Colonic mucosa (tissue), 4 donors: Measurements from ENCODE around the gene C9orf78. TPM values are rescaled to one million over a fixed set of nuclear protein-coding genes. Genes with fewer than 3 reads are reported as not detected.
A peak's percentile ranks its signal among the peaks of the same experiment; 100 is the strongest.
"Not testable (repeated sequence)": the region's sequence is repeated elsewhere in the genome, so short reads cannot be mapped to it uniquely, and the experiment has no call there.

ENCODE experiments used
- DNase-seq: peaks from one replicate; pipeline ENCODE4 v3.0.0-alpha.2; 2020
- H3K27ac ChIP-seq: fragments of 200-600 bp; one replicate; pipeline ENCODE4 v1.8.0; 2021
- H3K27me3 ChIP-seq: fragments of 200-600 bp; one replicate; pipeline ENCODE4 v1.8.0; 2021
- H3K36me3 ChIP-seq: fragments of 200-600 bp; one replicate; pipeline ENCODE4 v1.8.0; 2021
- H3K4me1 ChIP-seq: fragments of 200-600 bp; one replicate; pipeline ENCODE4 v1.8.0; 2021; ENCODE audit warnings: mild to moderate bottlenecking
- H3K4me3 ChIP-seq: fragments of 200-600 bp; one replicate; pipeline ENCODE4 v1.8.0; 2021
- H3K9ac ChIP-seq, 2 donors: one replicate each; pipeline ENCODE4 v1.7.0; 2013; ENCODE audit warnings: control low read depth in 2 of 2, low read depth in 2 of 2, low read length in 2 of 2
- H3K9me3 ChIP-seq: fragments of 200-600 bp; one replicate; pipeline ENCODE4 v1.8.0; 2021
- intact Hi-C: fragments of 100-400 bp; cut with DNase I; formaldehyde crosslinking; loops from one replicate; pipeline ENCODE4 v1.14.1; 2022
- total RNA-seq, 2 donors: library from RNA; stranded (reverse); fragmentation: NEBNext Ultra II Directional in 1 of 2; extraction: Animal tissue kit (Norgen Biotek cat#: 25700) in 1 of 2; gene quantifications; one replicate each; pipeline ENCODE4 v1.2.1, GENCODE V29; 2021
- TF ChIP-seq, protein P1 (sequence below): fragments of 200-600 bp; IDR thresholded peaks from one replicate; pipeline ENCODE4 v1.8.0; 2022; ENCODE audit warnings: antibody characterized with exemption, mild to moderate bottlenecking
- donor health status: healthy.
- donor health status: DM: no; HTN: no; CAD: no.
- donor health status: DM: no; HTN: no; CAD: no.

The C9orf78 gene
- total RNA-seq, 2 donors from 2014 or later = 38.7 to 45.5 TPM

DNA sequence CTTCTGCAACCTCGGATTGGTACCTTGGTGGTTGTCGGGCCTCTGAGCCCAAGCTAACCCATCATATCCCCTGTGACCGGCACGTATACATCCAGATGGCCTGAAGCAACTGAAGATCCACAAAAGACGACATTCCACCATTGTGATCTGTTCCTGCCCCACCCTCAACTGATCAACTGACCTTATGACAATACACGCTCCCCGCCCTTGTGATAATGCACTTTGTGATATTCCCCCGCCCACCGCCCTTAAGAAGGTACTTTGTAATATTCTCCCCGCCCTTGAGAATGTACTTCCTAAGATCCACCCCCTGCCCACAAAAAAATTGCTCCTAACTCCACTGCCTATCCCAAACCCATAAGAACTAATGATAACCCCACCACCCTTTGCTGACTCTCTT, 48.6 kb downstream of the C9orf78 start:
- no peaks in the 10 kb centered on the region for H3K27me3 ChIP-seq
- no peaks in the 10 kb centered on the region for H3K4me1 ChIP-seq
- no peaks in the 10 kb centered on the region for H3K9me3 ChIP-seq
- H3K27ac ChIP-seq = no peak overlapping the region
- TF ChIP-seq, protein P1, sequence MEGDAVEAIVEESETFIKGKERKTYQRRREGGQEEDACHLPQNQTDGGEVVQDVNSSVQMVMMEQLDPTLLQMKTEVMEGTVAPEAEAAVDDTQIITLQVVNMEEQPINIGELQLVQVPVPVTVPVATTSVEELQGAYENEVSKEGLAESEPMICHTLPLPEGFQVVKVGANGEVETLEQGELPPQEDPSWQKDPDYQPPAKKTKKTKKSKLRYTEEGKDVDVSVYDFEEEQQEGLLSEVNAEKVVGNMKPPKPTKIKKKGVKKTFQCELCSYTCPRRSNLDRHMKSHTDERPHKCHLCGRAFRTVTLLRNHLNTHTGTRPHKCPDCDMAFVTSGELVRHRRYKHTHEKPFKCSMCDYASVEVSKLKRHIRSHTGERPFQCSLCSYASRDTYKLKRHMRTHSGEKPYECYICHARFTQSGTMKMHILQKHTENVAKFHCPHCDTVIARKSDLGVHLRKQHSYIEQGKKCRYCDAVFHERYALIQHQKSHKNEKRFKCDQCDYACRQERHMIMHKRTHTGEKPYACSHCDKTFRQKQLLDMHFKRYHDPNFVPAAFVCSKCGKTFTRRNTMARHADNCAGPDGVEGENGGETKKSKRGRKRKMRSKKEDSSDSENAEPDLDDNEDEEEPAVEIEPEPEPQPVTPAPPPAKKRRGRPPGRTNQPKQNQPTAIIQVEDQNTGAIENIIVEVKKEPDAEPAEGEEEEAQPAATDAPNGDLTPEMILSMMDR = no peak
- no peaks in the 10 kb centered on the region for H3K36me3 ChIP-seq
- DNase-seq = no peak
- H3K9ac ChIP-seq = no peak overlapping the region
- no peak overlapping the region for H3K4me3 ChIP-seq
- intact Hi-C loops = loop anchor here (5.0 kb wide), 2 partner anchors 649 to 779 kb away; no protein-coding TSS in a partner anchor

DNA sequence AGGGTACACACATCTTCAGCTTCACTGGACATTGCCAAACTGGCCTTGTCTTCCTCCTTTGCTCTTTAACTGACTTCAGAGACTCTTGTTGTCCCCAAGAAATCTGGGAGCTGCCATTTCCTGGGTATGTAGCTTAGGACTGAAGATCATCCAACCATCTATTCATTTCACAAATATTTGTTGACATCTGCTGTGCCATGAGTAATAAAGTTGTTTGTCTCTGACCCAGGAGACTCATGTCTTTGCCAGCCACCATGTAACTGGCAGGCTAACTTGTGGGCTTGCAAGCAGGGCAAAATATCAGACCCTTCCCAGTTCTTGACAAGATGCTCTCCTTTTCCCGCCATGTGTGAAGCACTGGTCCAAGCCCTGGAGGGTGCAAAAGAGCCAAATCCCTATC, 49.2 kb downstream of the C9orf78 start:
- H3K36me3 ChIP-seq = no peaks in the 10 kb centered on the region
- no peak overlapping the region for H3K4me3 ChIP-seq
- H3K4me1 ChIP-seq = no peaks in the 10 kb centered on the region
- no peak for DNase-seq
- H3K27ac ChIP-seq = no peak overlapping the region
- H3K9ac ChIP-seq = no peak overlapping the region
- TF ChIP-seq, protein P1 = no peak
- H3K27me3 ChIP-seq = no peaks in the 10 kb centered on the region
- H3K9me3 ChIP-seq = no peaks in the 10 kb centered on the region
- intact Hi-C loops = loop anchor here (5.0 kb wide), 2 partner anchors 649 to 779 kb away; no protein-coding TSS in a partner anchor

DNA sequence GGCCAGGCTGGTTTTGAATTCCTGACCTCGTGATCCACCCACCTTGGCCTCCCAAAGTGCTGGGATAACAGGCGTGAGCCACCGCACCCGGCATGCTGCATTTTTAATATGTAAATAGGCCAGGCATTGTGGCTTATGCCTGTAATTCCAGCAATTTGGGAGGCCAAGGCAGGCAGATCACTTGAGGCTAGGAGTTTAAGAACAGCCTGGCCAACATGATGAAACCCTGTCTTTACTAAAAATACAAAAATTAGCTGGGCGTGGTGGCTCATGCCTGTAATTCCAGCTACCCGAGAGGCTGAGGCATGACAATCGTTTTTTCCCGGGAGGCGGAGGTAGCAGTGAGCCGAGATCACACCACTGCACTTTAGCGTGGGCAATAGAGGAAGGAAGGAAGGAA, 50.1 kb downstream of the C9orf78 start:
- intact Hi-C loops = loop anchor here (5.0 kb wide), 2 partner anchors 648 to 778 kb away; no protein-coding TSS in a partner anchor
- not testable (repeated sequence) for H3K9ac ChIP-seq, H3K4me1 ChIP-seq, H3K4me3 ChIP-seq, H3K27ac ChIP-seq, DNase-seq, H3K36me3 ChIP-seq, H3K27me3 ChIP-seq, H3K9me3 ChIP-seq

DNA sequence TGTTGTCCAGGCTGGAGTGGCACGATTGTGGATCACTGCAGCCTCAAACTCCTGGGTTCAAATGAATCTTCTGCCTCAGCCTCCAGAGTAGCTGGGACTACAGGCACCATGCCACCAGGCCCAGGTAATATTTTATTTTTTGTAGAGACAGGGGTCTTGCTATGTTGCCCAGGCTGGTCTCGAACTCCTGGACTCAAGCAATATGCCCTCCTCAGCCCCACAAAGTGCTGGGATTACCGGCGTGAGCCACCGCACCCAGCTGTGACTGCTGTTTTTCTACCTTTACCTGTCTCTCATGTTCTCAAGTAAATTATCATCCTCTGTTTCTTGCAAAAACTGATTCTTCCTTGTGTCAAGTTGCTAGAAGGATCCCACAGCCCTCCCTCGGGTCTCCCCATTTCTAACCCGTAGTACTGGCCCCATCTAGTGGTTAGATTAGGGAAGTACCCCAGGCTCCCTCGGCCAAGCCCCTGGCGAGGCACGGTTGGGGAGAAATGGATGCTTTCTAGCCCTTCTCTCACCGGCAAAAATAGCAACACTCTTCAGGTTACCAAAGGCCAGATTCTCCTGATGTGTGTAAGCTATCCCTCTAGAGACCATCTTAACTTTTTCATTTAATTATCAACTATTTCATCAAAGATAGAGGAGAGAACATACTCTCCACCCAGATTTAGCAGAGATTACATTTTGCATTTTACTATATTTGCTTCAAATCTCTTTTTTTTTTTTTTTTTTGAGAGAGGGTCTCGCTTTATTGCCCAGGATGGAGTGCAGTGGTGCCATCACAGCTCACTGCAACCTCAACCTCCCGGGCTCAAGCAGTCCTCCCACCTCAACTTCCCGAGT, 51.3 kb downstream of the C9orf78 start:
- H3K4me3 ChIP-seq = no peak overlapping the region
- no peaks in the 10 kb centered on the region for H3K27me3 ChIP-seq
- DNase-seq = peak; percentile 79
- no peak overlapping the region for H3K27ac ChIP-seq
- no peaks in the 10 kb centered on the region for H3K4me1 ChIP-seq
- intact Hi-C loops = loop anchor here (2.0 kb wide), 2 partner anchors 45 to 141 kb away; partner anchors contain the start of gene ASB6
- no peaks in the 10 kb centered on the region for H3K36me3 ChIP-seq
- H3K9ac ChIP-seq = no peak overlapping the region
- TF ChIP-seq, protein P1 = peak; percentile 91
- no peaks in the 10 kb centered on the region for H3K9me3 ChIP-seq

DNA sequence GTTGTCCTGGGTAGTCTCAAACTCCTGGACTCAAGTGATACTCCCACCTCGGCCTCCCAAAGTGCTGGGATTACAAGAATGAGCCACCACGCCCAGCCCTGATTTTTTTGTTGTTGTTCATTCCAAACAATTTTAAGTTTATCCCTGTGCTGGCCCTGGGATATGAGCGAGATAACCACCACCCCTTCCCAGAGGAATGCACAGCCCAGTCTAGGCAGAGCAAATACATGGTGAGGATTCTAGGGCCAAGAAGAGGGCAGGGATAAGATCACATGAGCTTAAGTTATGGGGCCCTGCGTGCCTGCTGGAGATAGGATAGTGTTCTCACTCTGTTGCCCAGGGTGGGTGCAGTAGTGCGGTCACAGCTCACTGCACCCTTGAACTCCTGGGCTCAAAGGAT, 53.1 kb downstream of the C9orf78 start:
- intact Hi-C loops = loop anchor here (2.0 kb wide), 2 partner anchors 43 to 139 kb away; partner anchors contain the start of gene ASB6
- no peak for DNase-seq
- Histone ChIP-seq H3K36me3 (no peaks in the 10 kb centered on the region), H3K4me3 (no peak overlapping the region), H3K4me1 (no peaks in the 10 kb centered on the region), H3K9me3 (no peaks in the 10 kb centered on the region), H3K9ac (no peak overlapping the region), H3K27me3 (no peaks in the 10 kb centered on the region), H3K27ac (no peak overlapping the region)
- TF ChIP-seq, protein P1 = no peak

DNA sequence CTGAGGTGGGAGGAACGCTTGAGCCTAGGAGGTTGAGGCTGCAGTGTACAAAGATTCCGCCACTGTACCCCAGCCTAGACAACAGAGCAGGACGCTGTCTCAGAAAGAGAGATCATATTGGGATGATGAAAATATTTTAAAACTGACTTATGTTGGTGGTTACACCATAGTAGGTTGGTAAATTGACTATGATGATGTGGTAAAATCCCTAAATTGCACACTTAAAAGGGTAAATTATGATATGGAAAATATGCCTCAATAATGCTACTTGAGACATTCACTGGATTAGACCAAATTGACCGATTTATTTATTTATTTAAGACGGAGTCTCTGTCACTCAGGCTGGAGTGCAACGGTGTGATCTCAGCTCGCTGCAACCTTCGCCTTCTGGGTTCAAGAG, 53.9 kb downstream of the C9orf78 start:
- DNase-seq = no peak
- H3K4me1 ChIP-seq = no peaks in the 10 kb centered on the region
- H3K9me3 ChIP-seq = no peaks in the 10 kb centered on the region
- no peaks in the 10 kb centered on the region for H3K27me3 ChIP-seq
- H3K36me3 ChIP-seq = no peaks in the 10 kb centered on the region
- intact Hi-C loops = no loop called here
- H3K27ac ChIP-seq = no peak overlapping the region
- H3K4me3 ChIP-seq = no peak overlapping the region
- H3K9ac ChIP-seq = no peak overlapping the region
- TF ChIP-seq, protein P1 = no peak
